ENCODE data around the gene C1QTNF8. TPM values are rescaled to one million over a fixed set of nuclear protein-coding genes. Genes with fewer than 3 reads are reported as not detected.
"Not testable (repeated sequence)": the region's sequence is repeated elsewhere in the genome, so short reads cannot be mapped to it uniquely, and the experiment has no call there.

The C1QTNF8 gene
- total and polyA plus RNA-seq, 2 of the 13 experiments (the other 11 are each of a cell fraction or from before 2014, with no cell fraction given), result 0.09 TPM; not detected in 1

DNA sequence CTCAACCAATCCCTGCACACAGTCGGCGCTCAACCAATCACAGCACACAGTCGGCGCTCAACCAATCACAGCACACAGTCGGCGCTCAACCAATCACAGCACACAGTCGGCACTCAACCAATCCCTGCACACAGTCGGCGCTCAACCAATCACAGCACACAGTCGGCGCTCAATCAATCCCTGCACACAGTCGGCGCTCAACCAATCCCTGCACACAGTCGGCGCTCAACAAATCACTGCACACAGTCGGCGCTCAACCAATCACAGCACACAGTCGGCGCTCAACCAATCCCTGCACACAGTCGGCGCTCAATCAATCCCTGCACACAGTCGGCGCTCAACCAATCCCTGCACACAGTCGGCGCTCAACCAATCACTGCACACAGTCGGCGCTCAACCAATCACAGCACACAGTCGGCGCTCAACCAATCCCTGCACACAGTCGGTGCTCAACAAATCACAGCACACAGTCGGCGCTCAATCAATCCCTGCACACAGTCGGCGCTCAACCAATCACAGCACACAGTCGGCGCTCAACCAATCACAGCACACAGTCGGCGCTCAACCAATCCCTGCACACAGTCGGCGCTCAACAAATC is 3.3 kb downstream of the C1QTNF8 start:
- H3K9ac ChIP-seq (ENCODE audit: insufficient read depth, low read depth, low read length); ATAC-seq; H3K79me2 ChIP-seq (ENCODE audit: insufficient read depth, low read length); H4K20me1 ChIP-seq (ENCODE audit: insufficient read depth, low read length); H3K4me2 ChIP-seq (ENCODE audit: low read depth, low read length); BruUV-seq (replicated peaks); DNase-seq (ENCODE audit: low spot score); intact Hi-C loops (cut with micrococcal nuclease; ENCODE audit: unreplicated experiment); H3K9me3 ChIP-seq (ENCODE audit: low read length); H3K4me3 ChIP-seq (replicated peaks in 1 of 3; ENCODE audit: insufficient read depth in 1 of 3, low read depth in 2 of 3, low read length in 3 of 3); FAIRE-seq; H3K36me3 ChIP-seq (replicated peaks in 1 of 2; ENCODE audit: control insufficient read depth in 1 of 2, insufficient read depth in 2 of 2, low read length in 2 of 2); CTCF ChIA-PET (ENCODE audit: low intra/inter-chr PET ratio, low total read pairs); H3K27ac ChIP-seq (ENCODE audit: extremely low read length, insufficient read depth, low read length); H2AFZ ChIP-seq (ENCODE audit: low read length); in situ Hi-C loops (cut with HindIII; ENCODE audit: extremely low pct_ligation_motif_present, low pct_unique_long_range_greater_than_20kb): not testable (repeated sequence)
- POLR2A ChIA-PET, result interaction anchor here (1.3 kb wide), 3 partner anchors 11 to 19 kb away, joined by 4 to 7 read pairs (median 4); no protein-coding TSS in a partner anchor
- TF ChIP-seq ZMYM2 (CRISPR knock-in tag; IDR thresholded peaks at IDR 0.05) (0 out of 2 replicates have a peak, but pooled peaks have one; percentile 1), AGO1 (IDR thresholded peaks at IDR 0.05; ENCODE audit: low read depth, low read length, poor library complexity, severe bottlenecking) (peak; percentile 13), HNRNPL (IDR thresholded peaks at IDR 0.05; ENCODE audit: low read depth, low read length) (0 out of 2 replicates have a peak, but pooled peaks have one; percentile 10), PCBP1 (IDR thresholded peaks at IDR 0.05; ENCODE audit: borderline replicate concordance, low read depth, low read length) (0 out of 2 replicates have a peak, but pooled peaks have one; percentile 13)
- Histone ChIP-seq H3K27me3 (ENCODE audit: control insufficient read depth in 1 of 2, insufficient read depth in 2 of 2, low read length in 2 of 2) (peaks cover 10 to 42% of the 10 kb centered on the region in 2 experiments), H3K4me1 (ENCODE audit: insufficient read depth, low read length) (peaks cover 33% of the 10 kb centered on the region)
- 92% methylated on average over 36 of the region's 40 CpGs for WGBS (ENCODE audit: low lambda C conversion rate)

DNA sequence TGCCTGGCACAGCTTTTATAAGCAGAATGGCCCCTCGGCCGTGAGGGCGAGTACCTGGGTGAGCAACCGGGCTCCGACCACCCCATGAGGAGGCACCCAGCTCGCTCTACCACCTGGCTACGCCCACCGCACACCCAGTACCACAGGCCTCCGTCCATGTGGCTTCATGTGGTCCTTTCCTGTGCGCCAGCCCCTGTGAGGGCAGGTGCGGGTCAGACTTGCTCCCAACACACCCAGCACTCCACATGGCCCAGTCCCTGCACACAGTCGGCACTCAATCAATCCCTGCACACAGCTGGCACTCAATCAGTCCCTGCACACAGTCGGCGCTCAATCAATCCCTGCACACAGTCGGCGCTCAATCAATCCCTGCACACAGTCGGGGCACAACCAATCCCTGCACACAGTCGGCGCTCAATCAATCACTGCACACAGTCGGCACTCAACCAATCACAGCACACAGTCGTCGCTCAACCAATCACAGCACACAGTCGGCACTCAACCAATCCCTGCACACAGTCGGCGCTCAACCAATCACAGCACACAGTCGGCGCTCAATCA is 4.0 kb downstream of the C1QTNF8 start:
- ChIA-PET CTCF (ENCODE audit: low intra/inter-chr PET ratio, low total read pairs) (no interaction called here), POLR2A (interaction anchor here (2.2 kb wide), 1 partner anchor 10 kb away, joined by 14 read pairs; no protein-coding TSS in a partner anchor)
- BruUV-seq (replicated peaks), result no TSS peak
- H3K4me2 ChIP-seq (ENCODE audit: low read depth, low read length), result no peak overlapping the region
- no peaks in the 10 kb centered on the region for H4K20me1 ChIP-seq (ENCODE audit: insufficient read depth, low read length)
- H3K79me2 ChIP-seq (ENCODE audit: insufficient read depth, low read length), result no peaks in the 10 kb centered on the region
- 98% methylated on average over 22 of the region's 27 CpGs for WGBS (ENCODE audit: low lambda C conversion rate)
- H3K4me1 ChIP-seq (ENCODE audit: insufficient read depth, low read length), result peaks cover 38% of the 10 kb centered on the region
- intact Hi-C loops (cut with micrococcal nuclease; ENCODE audit: unreplicated experiment) (no loop called here), in situ Hi-C loops (cut with HindIII; ENCODE audit: extremely low pct_ligation_motif_present, low pct_unique_long_range_greater_than_20kb) (no loop called here)
- H3K27me3 ChIP-seq (ENCODE audit: control insufficient read depth in 1 of 2, insufficient read depth in 2 of 2, low read length in 2 of 2), result peaks cover 7 to 36% of the 10 kb centered on the region in 2 experiments
- no peak for ATAC-seq
- no peaks in the 10 kb centered on the region for H3K9me3 ChIP-seq (ENCODE audit: low read length)
- no peak overlapping the region for H2AFZ ChIP-seq (ENCODE audit: low read length)
- H3K36me3 ChIP-seq (replicated peaks in 1 of 2; ENCODE audit: control insufficient read depth in 1 of 2, insufficient read depth in 2 of 2, low read length in 2 of 2), result no peaks in the 10 kb centered on the region
- no peak overlapping the region for H3K4me3 ChIP-seq (replicated peaks in 1 of 3; ENCODE audit: insufficient read depth in 1 of 3, low read depth in 2 of 3, low read length in 3 of 3)
- TF ChIP-seq ZKSCAN8 (CRISPR knock-in tag; IDR thresholded peaks at IDR 0.05; ENCODE audit: borderline replicate concordance) (peak; percentile 96), ZNF326 (CRISPR knock-in tag; IDR thresholded peaks at IDR 0.05; ENCODE audit: borderline replicate concordance) (peak; percentile 54; the same call in 1 of the 2 replicates), HNRNPLL (IDR thresholded peaks at IDR 0.05; ENCODE audit: low read depth, low read length, poor library complexity, severe bottlenecking) (peak; percentile 40)
- TF ChIP-seq, protein P1, sequence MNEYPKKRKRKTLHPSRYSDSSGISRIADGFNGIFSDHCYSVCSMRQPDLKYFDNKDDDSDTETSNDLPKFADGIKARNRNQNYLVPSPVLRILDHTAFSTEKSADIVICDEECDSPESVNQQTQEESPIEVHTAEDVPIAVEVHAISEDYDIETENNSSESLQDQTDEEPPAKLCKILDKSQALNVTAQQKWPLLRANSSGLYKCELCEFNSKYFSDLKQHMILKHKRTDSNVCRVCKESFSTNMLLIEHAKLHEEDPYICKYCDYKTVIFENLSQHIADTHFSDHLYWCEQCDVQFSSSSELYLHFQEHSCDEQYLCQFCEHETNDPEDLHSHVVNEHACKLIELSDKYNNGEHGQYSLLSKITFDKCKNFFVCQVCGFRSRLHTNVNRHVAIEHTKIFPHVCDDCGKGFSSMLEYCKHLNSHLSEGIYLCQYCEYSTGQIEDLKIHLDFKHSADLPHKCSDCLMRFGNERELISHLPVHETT (CRISPR knock-in tag; conservative IDR thresholded peaks at IDR 0.05), result no peak
- TF ChIP-seq, protein P2, sequence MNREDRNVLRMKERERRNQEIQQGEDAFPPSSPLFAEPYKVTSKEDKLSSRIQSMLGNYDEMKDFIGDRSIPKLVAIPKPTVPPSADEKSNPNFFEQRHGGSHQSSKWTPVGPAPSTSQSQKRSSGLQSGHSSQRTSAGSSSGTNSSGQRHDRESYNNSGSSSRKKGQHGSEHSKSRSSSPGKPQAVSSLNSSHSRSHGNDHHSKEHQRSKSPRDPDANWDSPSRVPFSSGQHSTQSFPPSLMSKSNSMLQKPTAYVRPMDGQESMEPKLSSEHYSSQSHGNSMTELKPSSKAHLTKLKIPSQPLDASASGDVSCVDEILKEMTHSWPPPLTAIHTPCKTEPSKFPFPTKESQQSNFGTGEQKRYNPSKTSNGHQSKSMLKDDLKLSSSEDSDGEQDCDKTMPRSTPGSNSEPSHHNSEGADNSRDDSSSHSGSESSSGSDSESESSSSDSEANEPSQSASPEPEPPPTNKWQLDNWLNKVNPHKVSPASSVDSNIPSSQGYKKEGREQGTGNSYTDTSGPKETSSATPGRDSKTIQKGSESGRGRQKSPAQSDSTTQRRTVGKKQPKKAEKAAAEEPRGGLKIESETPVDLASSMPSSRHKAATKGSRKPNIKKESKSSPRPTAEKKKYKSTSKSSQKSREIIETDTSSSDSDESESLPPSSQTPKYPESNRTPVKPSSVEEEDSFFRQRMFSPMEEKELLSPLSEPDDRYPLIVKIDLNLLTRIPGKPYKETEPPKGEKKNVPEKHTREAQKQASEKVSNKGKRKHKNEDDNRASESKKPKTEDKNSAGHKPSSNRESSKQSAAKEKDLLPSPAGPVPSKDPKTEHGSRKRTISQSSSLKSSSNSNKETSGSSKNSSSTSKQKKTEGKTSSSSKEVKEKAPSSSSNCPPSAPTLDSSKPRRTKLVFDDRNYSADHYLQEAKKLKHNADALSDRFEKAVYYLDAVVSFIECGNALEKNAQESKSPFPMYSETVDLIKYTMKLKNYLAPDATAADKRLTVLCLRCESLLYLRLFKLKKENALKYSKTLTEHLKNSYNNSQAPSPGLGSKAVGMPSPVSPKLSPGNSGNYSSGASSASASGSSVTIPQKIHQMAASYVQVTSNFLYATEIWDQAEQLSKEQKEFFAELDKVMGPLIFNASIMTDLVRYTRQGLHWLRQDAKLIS (CRISPR knock-in tag; IDR thresholded peaks at IDR 0.05), result no peak
- DNase-seq (ENCODE audit: low spot score), result no peak
- no peak overlapping the region for H3K9ac ChIP-seq (ENCODE audit: insufficient read depth, low read depth, low read length)
- no peak for FAIRE-seq
- H3K27ac ChIP-seq (ENCODE audit: extremely low read length, insufficient read depth, low read length), result no peak overlapping the region
